DMS53 treated with DMSO at 0.1 percent for 48 hours (cell line): Measurements from ENCODE around the gene HES7.
"Not testable (repeated sequence)": the region's sequence is repeated elsewhere in the genome, so short reads cannot be mapped to it uniquely, and the experiment has no call there.

Experiments
- DNase-seq: peaks from one replicate; lab custom pipeline; 2025; ENCODE audit not compliant: unreplicated experiment; lab: John Stamatoyannopoulos, UW

Gene HES7

GRCh38 chr17:8124350-8125153 is 646 bp upstream of the HES7 start:
- peak; percentile 65 for DNase-seq

- peak; percentile 62 for DNase-seq
Observed at GRCh38 chr17:8122924-8123694, 797 bp downstream of the HES7 start.

GRCh38 chr17:8122422-8122923 is 1.4 kb downstream of the HES7 start:
- DNase-seq, result peak; percentile 61

GRCh38 chr17:8121681-8122421 is 2.1 kb downstream of the HES7 start:
- peak; percentile 69 for DNase-seq

- no peak for DNase-seq
Observed at GRCh38 chr17:8121407-8121680, 2.6 kb downstream of the HES7 start.

GRCh38 chr17:8120520-8121406 is 3.1 kb downstream of the HES7 start:
- DNase-seq, result peak; percentile 94

- DNase-seq, result peak; percentile 98
Observed at GRCh38 chr17:8119581-8120519, 4.1 kb downstream of the HES7 start.

GRCh38 chr17:8118769-8119580 is 4.9 kb downstream of the HES7 start:
- DNase-seq, result peak; percentile 92

- peak; percentile 76 for DNase-seq
Observed at GRCh38 chr17:8117980-8118768, 5.7 kb downstream of the HES7 start, which contains the start of gene ALOXE3. Gene ALOXE3, minus strand, starts transcription at chr17:8118514. Its CDS starts 524 bp downstream, at chr17:8117990.

GRCh38 chr17:8117367-8117979 is 6.4 kb downstream of the HES7 start:
- no peak for DNase-seq

- DNase-seq, result no peak
Observed at GRCh38 chr17:8116776-8117175, 7.1 kb downstream of the HES7 start.

GRCh38 chr17:8110907-8111306 is 13.0 kb downstream of the HES7 start:
- DNase-seq, result no peak

- DNase-seq, result no peak
Observed at GRCh38 chr17:8110456-8110804, 13.5 kb downstream of the HES7 start.

GRCh38 chr17:8109661-8110455 is 14.0 kb downstream of the HES7 start:
- peak; percentile 60 for DNase-seq

GRCh38 chr17:8108972-8109660 is 14.8 kb downstream of the HES7 start:
- DNase-seq, result no peak

- not testable (repeated sequence) for DNase-seq
Observed at GRCh38 chr17:8106980-8107379, 16.9 kb downstream of the HES7 start.
